Endothelial cell of umbilical vein (primary cell): ENCODE measurements around the gene SUPV3L1. TPM values are rescaled to one million over a fixed set of nuclear protein-coding genes. Genes with fewer than 3 reads are reported as not detected.

Source experiments
- BruUV-seq: library from RNA; stranded (reverse); fragments of 400-500 nt; replicated peaks from 2 replicates; lab custom pipeline; 2021; lab: Mats Ljungman, UMichigan
- CTCF ChIA-PET: fragments of 300-600, 350-600 bp; sonication (Branson Sonifier 250); formaldehyde crosslinking; loops from one replicate; lab custom pipeline; 2021; ENCODE audit warnings: antibody characterized with exemption, inconsistent platforms; lab: Charles Lee
- POLR2A ChIA-PET: fragments of 300-600, 350-600 bp; sonication (Branson Sonifier 250); formaldehyde crosslinking; loops from one replicate; lab custom pipeline; 2021; ENCODE audit warnings: antibody characterized with exemption, inconsistent platforms; lab: Charles Lee
- DNase-seq: peaks from one replicate; pipeline ENCODE4 v3.0.0-alpha.2; 2011; ENCODE audit warnings: low read depth, low spot score
- FAIRE-seq: peaks from 2 replicates; lab custom pipeline; 2011; peaks lifted over from hg19 to GRCh38; lab: Jason Lieb, UNC
- H2AFZ ChIP-seq: 2 replicates; pipeline ENCODE4 v1.6.0; 2012; ENCODE audit warnings: low read depth, low read length, control low read depth, inconsistent platforms
- H3K27ac ChIP-seq: 2 replicates; pipeline ENCODE4 v1.5.1; 2011; ENCODE audit warnings: low read depth, mild to moderate bottlenecking, control low read depth, low read length, moderate library complexity; ENCODE audit not compliant: insufficient read depth
- H3K27me3 ChIP-seq, 2 experiments: 2 replicates each; pipeline versions ENCODE4 v1.6.0 to v1.6.1; 2011; ENCODE audit warnings: low read length in 2 of 2, mixed read lengths in 1 of 2; ENCODE audit not compliant: control insufficient read depth in 2 of 2, insufficient read depth in 2 of 2
- H3K36me3 ChIP-seq, 2 experiments: 2 replicates in 1 of 2; 3 replicates in 1 of 2; pipeline ENCODE4 v1.5.1; 2011; ENCODE audit warnings: low read length in 2 of 2, mild to moderate bottlenecking in 1 of 2, moderate library complexity in 1 of 2; ENCODE audit not compliant: control insufficient read depth in 2 of 2, insufficient read depth in 2 of 2; ENCODE audit errors: extremely low read depth in 1 of 2
- H3K4me1 ChIP-seq: 3 replicates; pipeline ENCODE4 v1.5.1; 2011; ENCODE audit warnings: mild to moderate bottlenecking, low read length; ENCODE audit not compliant: control insufficient read depth, insufficient read depth; ENCODE audit errors: extremely low read depth
- H3K4me2 ChIP-seq: 2 replicates; pipeline ENCODE4 v1.6.1; 2011; ENCODE audit warnings: low read length, control low read depth, mixed read lengths; ENCODE audit not compliant: insufficient read depth
- H3K4me3 ChIP-seq, 3 experiments: fragments of 200-600 bp in 1 of 3; sonication (generic), shearing (Covaris generic) in 1 of 3; replicated peaks in 1 of 3; 2 replicates each; pipeline ENCODE4 v1.5.1; 2011 to 2016; ENCODE audit warnings: control low read depth in 3 of 3, low read length in 3 of 3, mild to moderate bottlenecking in 2 of 3, inconsistent platforms in 1 of 3, low read depth in 1 of 3, moderate library complexity in 1 of 3; ENCODE audit not compliant: insufficient read depth in 1 of 3
- H3K79me2 ChIP-seq: 2 replicates; pipeline ENCODE4 v1.6.0; 2012; ENCODE audit warnings: low read length, inconsistent platforms; ENCODE audit not compliant: control insufficient read depth, insufficient read depth
- H3K9ac ChIP-seq: replicated peaks from 2 replicates; pipeline ENCODE3; 2011; ENCODE audit warnings: low read length, control low read depth; ENCODE audit not compliant: insufficient read depth; ENCODE audit errors: extremely low read depth
- H3K9me1 ChIP-seq: replicated peaks from 3 replicates; pipeline ENCODE4 v1.6.0; 2011; ENCODE audit warnings: mild to moderate bottlenecking, low read length; ENCODE audit not compliant: control insufficient read depth, insufficient read depth; ENCODE audit errors: extremely low read depth
- H3K9me3 ChIP-seq: replicated peaks from 2 replicates; pipeline ENCODE4 v1.5.1; 2012; ENCODE audit warnings: low read length, inconsistent platforms; ENCODE audit not compliant: control insufficient read depth, insufficient read depth
- H4K20me1 ChIP-seq: replicated peaks from 2 replicates; pipeline ENCODE3; 2011; ENCODE audit warnings: mild to moderate bottlenecking, low read length; ENCODE audit not compliant: control insufficient read depth, insufficient read depth; ENCODE audit errors: extremely low read depth
- CTCF ChIP-seq, 2 donors: IDR thresholded peaks; 1 replicate in 1 of 2; 2 replicates in 1 of 2; pipeline ENCODE4 v1.5.1; 2011; ENCODE audit warnings: low read length in 2 of 2, mild to moderate bottlenecking in 2 of 2, moderate library complexity in 2 of 2, control low read depth in 1 of 2, inconsistent platforms in 1 of 2, low read depth in 1 of 2; ENCODE audit not compliant: insufficient read depth in 1 of 2; ENCODE audit errors: extremely low read depth in 1 of 2
- EZH2 ChIP-seq: IDR thresholded peaks from 2 replicates; pipeline ENCODE4 v1.6.1; 2012; ENCODE audit warnings: borderline replicate concordance, low read depth, mild to moderate bottlenecking, moderate library complexity, low read length, inconsistent platforms; ENCODE audit not compliant: severe bottlenecking
- FOS ChIP-seq: IDR thresholded peaks from 2 replicates; pipeline ENCODE4 v1.6.1; 2011; ENCODE audit warnings: mild to moderate bottlenecking, low read length, moderate library complexity, borderline replicate concordance; ENCODE audit not compliant: insufficient read depth
- GATA2 ChIP-seq: IDR thresholded peaks from 2 replicates; pipeline ENCODE4 v1.7.0; 2011; ENCODE audit warnings: low read depth, mild to moderate bottlenecking, moderate library complexity, mixed read lengths, low read length; ENCODE audit not compliant: insufficient read length, insufficient read depth
- JUN ChIP-seq: IDR thresholded peaks from 2 replicates; pipeline ENCODE4 v1.6.1; 2011; ENCODE audit warnings: borderline replicate concordance, low read depth; ENCODE audit not compliant: insufficient read length, insufficient read depth
- MYC ChIP-seq: IDR thresholded peaks from one replicate; pipeline ENCODE4 v1.6.1; 2011; ENCODE audit warnings: mild to moderate bottlenecking, low read depth, low read length
- POLR2A ChIP-seq: IDR thresholded peaks from 2 replicates; pipeline ENCODE4 v1.6.1; 2012; ENCODE audit warnings: low read depth, mild to moderate bottlenecking, control low read depth, low read length
- POLR2AphosphoS5 ChIP-seq: IDR thresholded peaks from 2 replicates; pipeline ENCODE4 v1.6.1; 2012; ENCODE audit warnings: low read depth, mild to moderate bottlenecking, control low read depth, low read length, moderate library complexity; ENCODE audit not compliant: insufficient read depth
- dilution Hi-C: fragments of 300-500 bp; cut with MboI; formaldehyde crosslinking; loops from one replicate; pipeline ENCODE4 v1.15.0; 2019; ENCODE audit warnings: low sequenced_read_pairs; ENCODE audit not compliant: extremely low pct_ligation_motif_present
- intact Hi-C: fragments of 100-400 bp; cut with micrococcal nuclease; formaldehyde crosslinking; loops from one replicate; pipeline ENCODE4 v1.10.0; 2022
- polyA plus RNA-seq, 4 experiments: library from polyadenylated mRNA; depleted of rRNA in 3 of 4; stranded (reverse) in 3 of 4; unstranded in 1 of 4; fragments of >200 nt; gene quantifications; 2 replicates each; pipeline versions ENCODE4 v1.2.1 to v1.2.3, GENCODE V29; 2011 to 2012; ENCODE audit warnings: missing spikeins in 1 of 4
- total RNA-seq: library from RNA; stranded (reverse); gene quantifications from 2 replicates; pipeline ENCODE4 v1.2.3, GENCODE V29; 2021
- TF ChIP-seq, protein P1 (sequence below): IDR thresholded peaks from 2 replicates; pipeline ENCODE4 v1.6.1; 2011; ENCODE audit not compliant: insufficient read depth, insufficient read length

The SUPV3L1 gene
- total and polyA plus RNA-seq, 2 donors (not counting 3 experiments of a cell fraction or from before 2014, with no cell fraction given), result 21.8 to 30.4 TPM

DNA sequence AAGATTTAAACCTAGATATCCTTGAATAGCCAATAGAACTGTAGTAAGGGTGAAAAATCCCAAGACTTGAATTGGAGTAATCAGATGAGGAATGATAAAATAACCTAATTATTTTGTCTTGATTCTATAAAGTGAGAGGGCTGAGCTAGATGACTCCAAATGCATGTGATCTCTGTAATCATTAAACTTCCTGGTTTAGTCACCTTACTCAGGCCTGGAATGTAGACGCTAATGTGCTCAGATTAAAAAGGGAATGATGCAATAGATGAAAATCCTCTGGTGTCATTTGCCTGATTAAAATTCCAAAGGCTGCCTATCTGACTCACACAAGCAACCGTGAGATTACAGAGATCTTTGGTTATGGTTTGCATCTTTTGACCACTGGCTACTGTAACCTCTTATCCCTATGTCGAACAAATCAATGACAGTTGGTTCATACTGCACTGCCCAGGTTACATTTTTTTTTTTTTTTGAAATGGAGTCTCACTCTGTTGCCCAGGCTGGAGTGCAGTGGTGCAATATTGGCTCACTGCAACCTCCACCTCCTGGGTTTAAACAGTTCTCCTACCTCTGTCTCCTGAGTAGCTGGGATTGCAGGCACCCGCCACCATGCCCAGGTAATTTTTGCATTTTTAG lies 37.2 kb downstream of the SUPV3L1 start:
- H4K20me1 ChIP-seq, result no peaks in the 10 kb centered on the region
- peak overlapping the region; percentile 33 for H3K27ac ChIP-seq
- peak; percentile 74 for DNase-seq
- dilution Hi-C loops, result no loop called here
- H3K9me3 ChIP-seq, result no peaks in the 10 kb centered on the region
- intact Hi-C loops, result loop anchor here (2.0 kb wide), 2 partner anchors 36 to 126 kb away; partner anchors contain the start of gene SUPV3L1
- no peak overlapping the region for H3K4me3 ChIP-seq
- H3K79me2 ChIP-seq, result no peaks in the 10 kb centered on the region
- peak overlapping the region; percentile 14 for H2AFZ ChIP-seq
- TF ChIP-seq POLR2A (no peak), JUN (peak; percentile 68), FOS (peak; percentile 68), MYC (no peak), GATA2 (peak; percentile 37)
- TF ChIP-seq, protein P1, sequence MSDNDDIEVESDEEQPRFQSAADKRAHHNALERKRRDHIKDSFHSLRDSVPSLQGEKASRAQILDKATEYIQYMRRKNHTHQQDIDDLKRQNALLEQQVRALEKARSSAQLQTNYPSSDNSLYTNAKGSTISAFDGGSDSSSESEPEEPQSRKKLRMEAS, result no peak
- peak; percentile 90 for FAIRE-seq
- ChIA-PET POLR2A (interaction anchor here (0.6 kb wide), 1 partner anchor 315 kb away, joined by 3 read pairs; no protein-coding TSS in a partner anchor), CTCF (interaction anchor here (0.5 to 1.8 kb wide), 4 partner anchors 8 to 211 kb away, joined by 3 to 6 read pairs (median 3); no protein-coding TSS in a partner anchor)
- H3K9ac ChIP-seq, result no peak overlapping the region
- H3K27me3 ChIP-seq, result peaks cover 0 to 2% of the 10 kb centered on the region in 2 experiments
- BruUV-seq, result no TSS peak
- peak overlapping the region; percentile 33 for H3K4me2 ChIP-seq
- peaks cover 21% of the 10 kb centered on the region for H3K4me1 ChIP-seq
- H3K9me1 ChIP-seq, result no peaks in the 10 kb centered on the region
- H3K36me3 ChIP-seq, result no peaks in the 10 kb centered on the region

DNA sequence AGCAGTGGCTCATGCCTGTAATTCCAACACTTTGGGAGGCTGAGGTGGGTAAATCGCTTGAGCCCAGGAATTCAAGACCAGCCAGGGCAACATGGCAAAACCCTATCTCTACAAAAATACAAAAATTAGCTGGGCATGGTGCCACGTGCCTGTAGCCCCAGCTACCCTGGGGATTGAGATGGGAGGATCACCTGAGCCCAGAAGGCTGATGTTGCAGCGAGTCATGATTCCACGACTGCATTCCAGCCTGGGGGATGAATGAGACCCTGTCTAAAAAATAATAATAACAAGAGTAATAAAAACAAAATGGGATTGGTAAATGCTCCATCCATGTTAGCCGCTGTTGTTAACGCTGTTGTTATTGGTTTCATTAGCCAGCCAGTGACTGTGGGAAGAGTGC lies 38.8 kb downstream of the SUPV3L1 start:
- no peaks in the 10 kb centered on the region for H3K9me1 ChIP-seq
- BruUV-seq, result no TSS peak
- peaks cover 27% of the 10 kb centered on the region for H3K4me1 ChIP-seq
- H4K20me1 ChIP-seq, result no peaks in the 10 kb centered on the region
- H3K9ac ChIP-seq, result no peak overlapping the region
- POLR2A ChIA-PET, result no interaction called here
- dilution Hi-C loops, result no loop called here
- no peaks in the 10 kb centered on the region for H3K79me2 ChIP-seq
- no peak for DNase-seq
- H3K4me2 ChIP-seq, result no peak overlapping the region
- CTCF ChIA-PET, result interaction anchor here (1.3 to 1.6 kb wide), 2 partner anchors 12 to 174 kb away, joined by 3 read pairs; no protein-coding TSS in a partner anchor
- intact Hi-C loops, result no loop called here
- FAIRE-seq, result no peak
- H2AFZ ChIP-seq, result no peak overlapping the region
- no peak for TF ChIP-seq EZH2
- no peak for TF ChIP-seq POLR2AphosphoS5
- TF ChIP-seq FOS, result no peak
- no peak for TF ChIP-seq POLR2A
- TF ChIP-seq GATA2, result no peak
- no peak for TF ChIP-seq JUN
- TF ChIP-seq MYC, result no peak
- no peak for TF ChIP-seq CTCF (IDR thresholded peaks at IDR 0.05; ENCODE audit: extremely low read depth in 1 of 2, insufficient read depth in 1 of 2, low read depth in 1 of 2, low read length in 2 of 2)
- TF ChIP-seq, protein P1, result no peak
- peaks cover 0 to 2% of the 10 kb centered on the region in 2 experiments for H3K27me3 ChIP-seq
- H3K4me3 ChIP-seq, result no peak overlapping the region
- no peaks in the 10 kb centered on the region for H3K36me3 ChIP-seq
- H3K9me3 ChIP-seq, result no peaks in the 10 kb centered on the region
- no peak overlapping the region for H3K27ac ChIP-seq
